ENCODE measurements around the gene PRR5L. TPM values are rescaled to one million over a fixed set of nuclear protein-coding genes. Genes with fewer than 3 reads are reported as not detected.

PRR5L gene
- total RNA-seq, 1 experiment from 2014 or later: not detected

DNA sequence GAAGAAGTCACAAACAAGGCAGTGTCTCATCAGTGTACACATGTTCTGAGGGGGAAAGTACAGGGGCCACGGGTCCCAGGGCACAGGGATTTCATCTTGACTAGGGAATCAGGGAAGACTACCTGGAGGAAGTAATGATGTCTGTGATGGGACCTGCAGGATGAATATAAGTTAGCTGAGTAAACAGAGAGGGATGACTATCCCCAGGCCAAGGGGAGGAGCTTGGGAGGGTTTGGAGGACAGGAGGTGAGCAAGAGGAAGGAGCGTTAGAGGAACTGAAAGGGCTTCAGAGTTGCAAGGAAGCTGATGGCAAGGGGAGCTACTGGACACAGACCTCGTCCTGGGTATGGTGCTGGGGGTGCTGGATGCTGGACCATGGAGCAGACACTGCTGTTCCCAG is 157.6 kb downstream of the PRR5L start:
- no peaks in the 10 kb centered on the region for H3K27me3 ChIP-seq (replicated peaks; ENCODE audit: control insufficient read depth, insufficient read depth, low read length)
- TF ChIP-seq, protein P1, sequence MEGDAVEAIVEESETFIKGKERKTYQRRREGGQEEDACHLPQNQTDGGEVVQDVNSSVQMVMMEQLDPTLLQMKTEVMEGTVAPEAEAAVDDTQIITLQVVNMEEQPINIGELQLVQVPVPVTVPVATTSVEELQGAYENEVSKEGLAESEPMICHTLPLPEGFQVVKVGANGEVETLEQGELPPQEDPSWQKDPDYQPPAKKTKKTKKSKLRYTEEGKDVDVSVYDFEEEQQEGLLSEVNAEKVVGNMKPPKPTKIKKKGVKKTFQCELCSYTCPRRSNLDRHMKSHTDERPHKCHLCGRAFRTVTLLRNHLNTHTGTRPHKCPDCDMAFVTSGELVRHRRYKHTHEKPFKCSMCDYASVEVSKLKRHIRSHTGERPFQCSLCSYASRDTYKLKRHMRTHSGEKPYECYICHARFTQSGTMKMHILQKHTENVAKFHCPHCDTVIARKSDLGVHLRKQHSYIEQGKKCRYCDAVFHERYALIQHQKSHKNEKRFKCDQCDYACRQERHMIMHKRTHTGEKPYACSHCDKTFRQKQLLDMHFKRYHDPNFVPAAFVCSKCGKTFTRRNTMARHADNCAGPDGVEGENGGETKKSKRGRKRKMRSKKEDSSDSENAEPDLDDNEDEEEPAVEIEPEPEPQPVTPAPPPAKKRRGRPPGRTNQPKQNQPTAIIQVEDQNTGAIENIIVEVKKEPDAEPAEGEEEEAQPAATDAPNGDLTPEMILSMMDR (IDR thresholded peaks at IDR 0.05; ENCODE audit: insufficient read depth in 1 of 2, low read depth in 1 of 2, low read length in 1 of 2, severe bottlenecking in 1 of 2, unreplicated experiment in 1 of 2): no peak
- H3K4me1 ChIP-seq: peaks cover 35% of the 10 kb centered on the region
- intact Hi-C loops (cut with micrococcal nuclease; ENCODE audit: unreplicated experiment): no loop called here
- H3K27ac Mint-ChIP-seq (ENCODE audit: unreplicated experiment): peak overlapping the region; percentile 5
- H3K9me3 ChIP-seq: no peaks in the 10 kb centered on the region
- ChIA-PET CTCF (no interaction called here), POLR2A (no interaction called here)
- H3K4me1 Mint-ChIP-seq (ENCODE audit: low read depth, unreplicated experiment): peaks cover 46% of the 10 kb centered on the region
- no peaks in the 10 kb centered on the region for H3K9me3 Mint-ChIP-seq (ENCODE audit: unreplicated experiment)
- no peak overlapping the region for H3K4me3 Mint-ChIP-seq (ENCODE audit: unreplicated experiment)
- no peak overlapping the region for H3K4me3 ChIP-seq (ENCODE audit: low read depth, low read length)
- H3K36me3 Mint-ChIP-seq (ENCODE audit: insufficient read depth, unreplicated experiment): no peaks in the 10 kb centered on the region
- no peaks in the 10 kb centered on the region for H3K36me3 ChIP-seq (ENCODE audit: control insufficient read depth, insufficient read depth, low read length)
- no peaks in the 10 kb centered on the region for H3K27me3 Mint-ChIP-seq (ENCODE audit: insufficient read depth, unreplicated experiment)
- DNase-seq: no peak
- BruUV-seq (replicated peaks): no TSS peak

DNA sequence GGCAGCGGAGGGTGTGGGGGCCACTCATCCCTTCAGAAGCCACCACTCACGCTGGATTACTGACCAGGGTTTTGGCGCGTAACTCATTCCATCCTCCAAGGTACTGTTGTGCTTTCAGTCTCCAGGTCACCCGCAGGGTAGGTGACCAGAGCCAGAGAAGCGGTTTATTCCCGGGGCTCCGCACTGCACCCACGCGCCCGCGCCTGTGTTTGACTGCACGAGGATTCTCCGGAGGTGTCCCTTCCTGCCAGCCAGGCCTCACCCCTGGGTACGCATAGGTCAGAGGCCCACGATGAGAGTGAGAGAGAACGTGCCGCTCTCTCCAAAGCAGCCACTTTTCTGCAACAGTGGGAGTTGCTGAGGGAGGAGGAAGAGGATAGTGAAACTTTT is 158.5 kb downstream of the PRR5L start:
- H3K4me1 Mint-ChIP-seq (ENCODE audit: low read depth, unreplicated experiment): peaks cover 46% of the 10 kb centered on the region
- TF ChIP-seq, protein P1 (IDR thresholded peaks at IDR 0.05; ENCODE audit: insufficient read depth in 1 of 2, low read depth in 1 of 2, low read length in 1 of 2, severe bottlenecking in 1 of 2, unreplicated experiment in 1 of 2): no peak
- no TSS peak for BruUV-seq (replicated peaks)

DNA sequence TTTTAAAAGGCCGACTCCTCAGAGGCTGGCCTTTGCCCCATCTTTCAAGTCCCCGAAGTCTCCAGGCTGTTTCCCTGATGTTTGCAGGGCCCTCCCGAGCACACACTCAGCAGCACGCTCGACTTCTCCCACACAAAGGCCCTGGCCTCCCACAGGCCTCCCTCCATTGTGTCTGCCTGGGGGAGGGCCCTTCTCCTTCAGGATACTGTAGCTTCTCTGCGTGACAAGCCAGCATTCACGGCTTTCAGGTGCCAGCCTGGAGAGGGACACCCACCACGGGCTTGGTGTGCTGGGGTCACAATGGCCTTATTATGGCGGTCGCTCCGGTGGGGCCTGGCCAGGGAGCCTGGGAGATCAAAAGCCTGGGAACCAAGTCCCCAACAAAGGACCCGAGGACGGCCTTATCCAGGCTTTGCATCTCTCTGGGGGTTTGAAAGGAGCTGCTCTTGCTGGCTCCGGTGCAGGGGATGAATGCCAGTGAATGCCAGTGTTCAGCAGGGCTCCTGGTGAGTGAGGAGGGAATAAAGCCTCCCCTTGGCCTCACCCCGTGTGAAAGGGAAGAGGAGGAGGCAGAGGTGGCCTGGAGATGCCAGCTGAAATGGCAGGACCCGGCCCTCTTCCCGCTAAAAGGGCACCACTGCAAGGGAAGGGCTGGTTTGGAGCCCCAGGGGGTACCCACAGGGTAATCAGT is 159.0 kb downstream of the PRR5L start:
- Histone ChIP-seq H3K36me3 (ENCODE audit: control insufficient read depth, insufficient read depth, low read length) (no peaks in the 10 kb centered on the region), H3K9me3 (no peaks in the 10 kb centered on the region), H3K27me3 (replicated peaks; ENCODE audit: control insufficient read depth, insufficient read depth, low read length) (no peaks in the 10 kb centered on the region), H3K4me1 (peaks cover 35% of the 10 kb centered on the region), H3K4me3 (ENCODE audit: low read depth, low read length) (no peak overlapping the region)
- DNase-seq: no peak
- ChIA-PET CTCF (no interaction called here), POLR2A (no interaction called here)
- Mint-ChIP-seq H3K4me3 (ENCODE audit: unreplicated experiment) (no peak overlapping the region), H3K27me3 (ENCODE audit: insufficient read depth, unreplicated experiment) (no peaks in the 10 kb centered on the region), H3K36me3 (ENCODE audit: insufficient read depth, unreplicated experiment) (no peaks in the 10 kb centered on the region), H3K9me3 (ENCODE audit: unreplicated experiment) (no peaks in the 10 kb centered on the region), H3K4me1 (ENCODE audit: low read depth, unreplicated experiment) (peaks cover 42% of the 10 kb centered on the region), H3K27ac (ENCODE audit: unreplicated experiment) (peak overlapping the region; percentile 32)
- no TSS peak for BruUV-seq (replicated peaks)
- intact Hi-C loops (cut with micrococcal nuclease; ENCODE audit: unreplicated experiment): no loop called here
- TF ChIP-seq, protein P1 (IDR thresholded peaks at IDR 0.05; ENCODE audit: insufficient read depth in 1 of 2, low read depth in 1 of 2, low read length in 1 of 2, severe bottlenecking in 1 of 2, unreplicated experiment in 1 of 2): no peak

More for the DNA sequence above, 158.5 kb downstream of the PRR5L start:
- intact Hi-C loops (cut with micrococcal nuclease; ENCODE audit: unreplicated experiment): no loop called here
- ChIA-PET CTCF (no interaction called here), POLR2A (no interaction called here)
- Histone ChIP-seq H3K4me1 (peaks cover 35% of the 10 kb centered on the region), H3K4me3 (ENCODE audit: low read depth, low read length) (no peak overlapping the region), H3K27me3 (replicated peaks; ENCODE audit: control insufficient read depth, insufficient read depth, low read length) (no peaks in the 10 kb centered on the region), H3K9me3 (no peaks in the 10 kb centered on the region), H3K36me3 (ENCODE audit: control insufficient read depth, insufficient read depth, low read length) (no peaks in the 10 kb centered on the region)
- H3K27ac Mint-ChIP-seq (ENCODE audit: unreplicated experiment): peak overlapping the region; percentile 32
- H3K9me3 Mint-ChIP-seq (ENCODE audit: unreplicated experiment): no peaks in the 10 kb centered on the region
- no peaks in the 10 kb centered on the region for H3K36me3 Mint-ChIP-seq (ENCODE audit: insufficient read depth, unreplicated experiment)
- DNase-seq: no peak
- no peak overlapping the region for H3K4me3 Mint-ChIP-seq (ENCODE audit: unreplicated experiment)
- H3K27me3 Mint-ChIP-seq (ENCODE audit: insufficient read depth, unreplicated experiment): no peaks in the 10 kb centered on the region
